Activated CD8-positive, alpha-beta memory T cell treated with anti-CD3 and anti-CD28 coated beads, Interleukin-2, amount 50 U/mL, for 24 hours (primary cell): Measurements from ENCODE around the gene SERPINE1.
A peak's percentile ranks its signal among the peaks of the same experiment; 100 is the strongest.
"Not testable (repeated sequence)": the region's sequence is repeated elsewhere in the genome, so short reads cannot be mapped to it uniquely, and the experiment has no call there.

ENCODE experiments used
- DNase-seq: peaks from one replicate; pipeline ENCODE4 v3.0.0-alpha.2; 2020; ENCODE audit errors: extremely low read depth

The SERPINE1 gene

DNA sequence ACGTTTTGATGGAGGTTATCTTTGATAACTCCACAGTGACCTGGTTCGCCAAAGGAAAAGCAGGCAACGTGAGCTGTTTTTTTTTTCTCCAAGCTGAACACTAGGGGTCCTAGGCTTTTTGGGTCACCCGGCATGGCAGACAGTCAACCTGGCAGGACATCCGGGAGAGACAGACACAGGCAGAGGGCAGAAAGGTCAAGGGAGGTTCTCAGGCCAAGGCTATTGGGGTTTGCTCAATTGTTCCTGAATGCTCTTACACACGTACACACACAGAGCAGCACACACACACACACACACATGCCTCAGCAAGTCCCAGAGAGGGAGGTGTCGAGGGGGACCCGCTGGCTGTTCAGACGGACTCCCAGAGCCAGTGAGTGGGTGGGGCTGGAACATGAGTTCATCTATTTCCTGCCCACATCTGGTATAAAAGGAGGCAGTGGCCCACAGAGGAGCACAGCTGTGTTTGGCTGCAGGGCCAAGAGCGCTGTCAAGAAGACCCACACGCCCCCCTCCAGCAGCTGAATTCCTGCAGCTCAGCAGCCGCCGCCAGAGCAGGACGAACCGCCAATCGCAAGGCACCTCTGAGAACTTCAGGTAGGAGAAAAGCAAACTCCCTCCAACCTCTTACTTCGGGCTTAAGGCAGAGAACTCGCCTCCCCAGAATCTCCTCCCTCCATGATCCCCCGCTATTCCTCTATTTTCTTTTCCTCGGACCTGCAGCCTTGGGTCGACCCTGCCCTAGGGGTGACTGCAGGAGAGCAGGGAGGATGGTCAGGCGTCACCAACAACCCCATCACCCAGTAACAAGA, at the start of gene SERPINE1:
Gene SERPINE1, plus strand, starts transcription at position 454 of the 809 bp plus-strand sequence. CDS start 1,290 bp downstream, outside the sequence.
- no peak for DNase-seq

DNA sequence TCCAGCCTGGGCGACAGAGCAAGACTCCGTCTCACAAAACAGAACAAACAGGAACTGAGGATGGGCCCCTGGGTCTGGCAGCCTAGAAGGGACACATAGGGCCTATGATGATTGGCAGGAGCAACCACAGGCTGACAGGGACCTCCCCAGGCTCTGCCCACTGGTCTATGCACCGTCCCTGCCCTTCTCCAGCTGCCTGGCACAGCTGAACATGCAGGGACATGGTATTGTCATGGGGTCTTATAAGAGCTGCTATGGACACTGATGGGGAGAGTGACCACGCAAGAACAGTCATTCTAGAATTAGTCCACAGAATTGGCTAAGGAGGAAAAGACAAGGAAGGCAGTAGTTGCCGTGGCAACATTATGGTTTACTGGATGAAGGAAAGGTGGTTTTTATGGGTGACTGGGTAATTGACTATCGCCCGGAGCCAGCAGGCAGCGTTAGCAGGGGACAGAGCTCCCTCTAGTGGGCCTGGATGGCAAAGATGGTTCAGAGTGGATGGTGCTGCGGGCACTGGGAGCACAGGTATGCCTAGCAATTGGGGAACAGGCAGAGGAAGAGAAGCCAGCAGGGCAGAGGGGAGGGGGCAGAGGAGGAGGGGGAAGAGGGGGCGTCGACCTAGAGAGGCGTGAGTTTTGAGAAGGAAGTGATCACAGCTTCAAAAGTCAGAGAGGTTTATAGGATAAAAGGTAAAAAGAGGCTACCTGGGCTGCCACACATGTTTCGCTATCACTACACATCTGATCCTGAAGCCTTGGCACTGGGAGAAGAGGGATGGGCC, 49.4 kb upstream of the SERPINE1 start:
- peak; percentile 67 for DNase-seq

DNA sequence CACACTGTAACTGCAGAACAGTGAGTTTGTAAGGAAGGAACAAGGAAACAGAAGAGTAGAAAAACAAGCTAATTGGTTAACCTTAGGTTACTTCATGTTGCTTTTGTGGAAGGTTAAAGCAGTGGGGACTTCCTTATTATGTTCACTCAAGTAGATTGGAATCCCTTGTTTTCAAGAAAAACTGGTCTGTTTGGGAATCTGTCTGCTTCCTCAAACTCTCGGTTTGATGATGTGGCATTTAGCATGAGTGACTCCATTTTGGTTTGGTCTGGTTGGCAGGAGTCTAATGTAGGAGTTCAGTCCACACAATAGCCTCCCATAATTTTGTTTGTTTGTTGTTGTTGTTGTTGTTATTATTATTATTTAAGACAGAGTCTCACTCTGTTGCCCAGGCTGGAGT, 45.5 kb upstream of the SERPINE1 start:
- no peak for DNase-seq

DNA sequence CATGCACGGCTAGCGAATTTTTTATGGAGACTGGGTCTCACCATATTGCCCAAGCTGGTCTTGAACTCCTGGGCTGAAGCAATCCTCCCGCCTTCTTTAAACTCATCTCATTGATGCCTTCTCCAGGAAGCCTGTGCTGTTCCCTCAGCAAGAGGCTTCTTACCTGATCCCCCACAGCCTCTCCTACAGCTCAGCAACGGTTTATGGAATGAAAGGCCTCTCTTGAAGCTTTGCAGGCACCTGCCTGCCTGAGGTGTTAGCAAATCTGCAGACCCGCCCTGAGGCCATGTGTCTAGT, 42.1 kb upstream of the SERPINE1 start:
- no peak for DNase-seq

DNA sequence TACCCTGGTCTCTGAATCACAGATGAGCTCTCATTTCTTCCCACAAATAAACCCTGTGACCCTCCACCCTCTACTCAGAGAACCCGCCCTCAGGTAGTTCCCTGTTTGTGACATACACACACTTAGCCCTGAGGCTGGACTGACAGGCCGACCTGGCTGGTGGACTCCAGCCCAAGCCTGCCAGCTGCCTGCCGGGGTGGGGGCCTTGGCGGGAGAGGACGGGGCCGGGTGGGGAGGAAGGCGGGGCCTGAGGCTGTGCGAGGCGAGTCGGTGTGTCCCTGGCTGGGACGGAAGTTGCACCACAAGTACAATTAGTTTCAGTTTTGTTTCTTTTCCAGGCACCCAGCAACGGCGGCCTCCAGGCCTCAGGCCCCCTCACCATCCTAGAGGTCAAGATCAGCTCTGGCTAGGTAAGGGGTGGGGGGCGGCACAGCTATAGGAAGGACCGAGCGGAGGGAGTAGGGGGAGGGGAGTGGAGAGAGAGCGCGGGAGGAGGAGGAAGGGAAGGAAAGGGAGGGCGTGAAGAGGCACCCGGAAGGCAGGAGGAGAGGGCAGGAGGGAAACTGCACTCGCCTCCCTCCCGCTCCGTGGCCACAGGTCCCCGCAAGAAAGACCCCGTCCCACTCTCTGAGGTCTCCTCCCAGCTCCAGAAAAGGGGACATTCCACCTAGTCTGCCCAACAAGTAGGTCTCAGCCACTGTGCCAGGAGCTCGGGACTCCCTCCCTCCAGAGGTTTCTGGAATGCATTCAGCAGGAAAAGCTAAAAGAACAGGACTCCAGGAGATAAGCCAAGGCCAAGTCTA, 41.5 kb upstream of the SERPINE1 start, which contains the start of gene TRIM56:
Gene TRIM56, plus strand, starts transcription at position 320 of the 803 bp plus-strand sequence. CDS start 1,832 bp downstream, outside the sequence.
- peak; percentile 36 for DNase-seq

DNA sequence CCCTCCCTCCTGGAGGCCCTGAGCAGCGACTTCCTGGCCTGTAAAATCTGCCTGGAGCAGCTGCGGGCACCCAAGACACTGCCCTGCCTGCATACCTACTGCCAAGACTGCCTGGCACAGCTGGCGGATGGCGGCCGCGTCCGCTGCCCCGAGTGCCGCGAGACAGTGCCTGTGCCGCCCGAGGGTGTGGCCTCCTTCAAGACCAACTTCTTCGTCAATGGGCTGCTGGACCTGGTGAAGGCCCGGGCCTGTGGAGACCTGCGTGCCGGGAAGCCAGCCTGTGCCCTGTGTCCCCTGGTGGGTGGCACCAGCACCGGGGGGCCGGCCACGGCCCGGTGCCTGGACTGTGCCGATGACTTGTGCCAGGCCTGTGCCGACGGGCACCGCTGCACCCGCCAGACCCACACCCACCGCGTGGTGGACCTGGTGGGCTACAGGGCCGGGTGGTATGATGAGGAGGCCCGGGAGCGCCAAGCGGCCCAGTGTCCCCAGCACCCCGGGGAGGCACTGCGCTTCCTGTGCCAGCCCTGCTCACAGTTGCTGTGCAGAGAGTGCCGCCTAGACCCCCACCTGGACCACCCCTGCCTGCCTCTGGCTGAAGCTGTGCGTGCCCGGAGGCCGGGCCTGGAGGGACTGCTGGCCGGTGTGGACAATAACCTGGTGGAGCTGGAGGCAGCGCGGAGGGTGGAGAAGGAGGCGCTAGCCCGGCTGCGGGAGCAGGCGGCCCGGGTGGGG, 39.4 kb upstream of the SERPINE1 start:
- DNase-seq: no peak

DNA sequence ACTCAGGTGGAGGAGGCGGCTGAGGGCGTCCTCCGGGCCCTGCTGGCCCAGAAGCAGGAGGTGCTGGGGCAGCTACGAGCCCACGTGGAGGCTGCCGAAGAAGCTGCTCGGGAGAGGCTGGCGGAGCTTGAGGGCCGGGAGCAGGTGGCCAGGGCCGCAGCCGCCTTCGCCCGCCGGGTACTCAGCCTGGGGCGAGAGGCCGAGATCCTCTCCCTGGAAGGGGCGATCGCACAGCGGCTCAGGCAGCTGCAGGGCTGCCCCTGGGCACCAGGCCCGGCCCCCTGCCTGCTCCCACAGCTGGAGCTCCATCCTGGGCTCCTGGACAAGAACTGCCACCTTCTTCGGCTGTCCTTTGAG, 38.9 kb upstream of the SERPINE1 start:
- no peak for DNase-seq

DNA sequence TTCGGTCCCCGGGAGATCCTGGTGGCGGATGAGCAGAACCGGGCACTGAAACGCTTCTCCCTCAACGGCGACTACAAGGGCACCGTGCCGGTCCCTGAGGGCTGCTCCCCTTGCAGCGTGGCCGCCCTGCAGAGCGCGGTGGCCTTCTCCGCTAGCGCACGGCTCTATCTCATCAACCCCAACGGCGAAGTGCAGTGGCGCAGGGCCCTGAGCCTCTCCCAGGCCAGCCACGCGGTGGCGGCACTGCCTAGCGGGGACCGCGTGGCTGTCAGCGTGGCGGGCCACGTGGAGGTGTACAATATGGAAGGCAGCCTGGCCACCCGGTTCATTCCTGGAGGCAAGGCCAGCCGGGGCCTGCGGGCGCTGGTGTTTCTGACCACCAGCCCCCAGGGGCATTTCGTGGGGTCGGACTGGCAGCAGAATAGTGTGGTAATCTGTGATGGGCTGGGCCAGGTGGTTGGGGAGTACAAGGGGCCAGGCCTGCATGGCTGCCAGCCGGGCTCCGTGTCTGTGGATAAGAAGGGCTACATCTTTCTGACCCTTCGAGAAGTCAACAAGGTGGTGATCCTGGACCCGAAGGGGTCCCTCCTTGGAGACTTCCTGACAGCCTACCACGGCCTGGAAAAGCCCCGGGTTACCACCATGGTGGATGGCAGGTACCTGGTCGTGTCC, 37.9 kb upstream of the SERPINE1 start:
- DNase-seq: no peak

DNA sequence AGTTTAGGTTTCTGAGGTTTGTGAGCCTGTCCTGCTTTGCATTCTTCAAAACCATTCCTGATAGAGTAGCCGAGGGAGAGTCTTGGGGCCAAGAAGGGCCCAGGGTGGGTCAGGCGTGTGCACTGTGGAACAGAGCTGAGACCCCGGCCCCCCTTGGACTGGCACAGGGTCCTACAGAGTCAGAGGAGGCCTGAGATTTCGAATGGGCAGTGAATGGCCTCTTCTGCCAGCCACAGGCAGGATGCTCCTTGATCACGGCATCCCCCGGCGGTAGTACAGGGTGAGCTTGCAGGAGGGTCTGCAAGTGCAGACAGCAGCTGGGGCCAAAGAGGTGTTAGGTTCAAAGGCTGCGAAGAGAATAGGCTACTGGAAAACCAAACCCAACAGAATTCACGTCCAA, 37.0 kb upstream of the SERPINE1 start:
- DNase-seq: no peak

DNA sequence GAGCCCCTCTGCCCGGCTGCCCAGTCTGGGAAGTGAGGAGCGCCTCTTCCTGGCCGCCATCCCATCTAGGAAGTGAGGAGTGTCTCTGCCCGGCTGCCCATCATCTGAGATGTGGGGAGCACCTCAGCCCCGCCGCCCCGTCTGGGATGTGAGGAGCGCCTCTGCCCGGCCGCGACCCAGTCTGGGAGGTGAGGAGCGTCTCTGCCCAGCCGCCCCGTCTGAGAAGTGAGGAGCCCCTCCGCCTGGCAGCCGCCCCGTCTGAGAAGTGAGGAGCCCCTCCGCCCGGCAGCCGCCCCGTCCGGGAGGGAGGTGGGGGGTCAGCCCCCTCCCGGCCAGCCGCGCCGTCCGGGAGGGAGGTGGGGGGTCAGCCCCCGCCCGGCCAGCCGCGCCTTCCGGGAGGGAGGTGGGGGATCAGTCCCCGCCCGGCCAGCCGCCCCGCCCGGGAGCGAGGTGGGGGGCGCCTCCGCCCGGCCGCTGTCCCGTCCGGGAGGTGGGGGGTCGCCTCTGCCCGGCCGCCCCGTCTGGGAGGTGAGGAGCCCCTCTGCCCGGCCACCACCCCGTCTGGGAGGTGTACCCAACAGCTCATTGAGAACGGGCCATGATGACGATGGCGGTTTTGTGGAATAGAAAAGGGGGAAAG, 34.5 kb upstream of the SERPINE1 start:
- not testable (repeated sequence) for DNase-seq

DNA sequence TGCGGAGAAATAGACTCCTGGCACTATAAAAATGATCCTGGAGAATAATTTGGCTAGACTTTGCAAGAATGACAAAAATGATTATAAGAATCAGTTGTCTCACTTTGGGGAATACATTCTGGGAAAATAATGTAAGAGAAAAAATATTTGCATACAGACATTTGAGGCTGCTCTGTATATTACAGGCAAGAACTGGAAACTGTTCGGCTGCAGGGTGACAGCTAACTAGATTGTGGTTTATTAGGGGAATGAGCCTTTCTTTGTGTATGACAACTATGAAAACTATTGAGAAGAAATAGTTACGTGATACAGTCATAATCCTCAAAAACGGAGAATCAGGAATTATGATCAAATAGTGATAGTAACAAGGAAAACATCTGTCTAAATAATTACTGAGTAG, 33.0 kb upstream of the SERPINE1 start:
- no peak for DNase-seq

DNA sequence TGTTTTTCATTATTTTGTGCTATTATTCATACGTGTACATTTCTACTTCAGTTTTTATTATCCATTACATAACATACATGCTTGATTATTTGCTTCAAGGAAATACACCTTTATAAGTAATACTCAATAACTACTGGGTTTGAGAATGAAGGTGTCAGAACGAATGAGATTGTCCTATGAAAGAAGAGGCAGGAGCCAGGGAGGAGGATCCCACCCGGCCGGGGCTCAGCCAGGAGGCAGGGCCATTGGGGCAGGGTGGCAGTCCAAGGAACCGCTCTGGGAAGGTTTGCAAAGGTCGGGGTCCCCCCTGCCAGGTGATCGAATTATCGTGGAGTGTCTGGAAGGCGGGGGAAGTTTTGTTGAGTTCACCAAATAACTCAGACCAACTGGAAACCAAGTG, 32.5 kb upstream of the SERPINE1 start:
- DNase-seq: no peak

DNA sequence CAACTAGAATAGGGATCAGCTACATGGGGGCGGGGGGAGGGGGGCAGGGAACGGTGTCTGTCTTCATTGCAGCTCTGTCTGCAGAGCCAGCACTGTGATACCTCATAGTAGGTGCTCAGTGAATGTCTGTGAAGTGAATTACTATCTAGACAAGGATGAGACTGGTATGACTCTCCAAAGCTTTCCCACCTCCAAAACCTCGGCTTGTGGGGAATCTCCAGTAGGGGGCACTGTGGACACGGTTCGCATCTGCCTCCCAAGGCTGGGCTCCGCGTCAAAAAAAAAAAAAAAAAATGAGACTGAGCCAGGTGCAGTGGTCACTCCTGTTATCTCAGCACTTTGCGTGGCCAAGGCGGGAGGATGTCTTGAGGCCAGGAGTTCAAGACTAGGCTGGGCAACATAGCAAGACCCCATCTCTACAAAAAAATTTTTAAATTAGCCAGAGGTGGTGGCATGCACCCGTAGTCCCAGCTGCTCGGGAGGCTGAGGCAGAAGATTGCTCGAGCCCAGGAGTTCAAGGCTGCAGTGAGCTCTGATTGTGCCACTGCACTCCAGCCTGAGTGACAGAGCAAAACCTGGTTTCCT, 32.0 kb upstream of the SERPINE1 start:
- DNase-seq: no peak

DNA sequence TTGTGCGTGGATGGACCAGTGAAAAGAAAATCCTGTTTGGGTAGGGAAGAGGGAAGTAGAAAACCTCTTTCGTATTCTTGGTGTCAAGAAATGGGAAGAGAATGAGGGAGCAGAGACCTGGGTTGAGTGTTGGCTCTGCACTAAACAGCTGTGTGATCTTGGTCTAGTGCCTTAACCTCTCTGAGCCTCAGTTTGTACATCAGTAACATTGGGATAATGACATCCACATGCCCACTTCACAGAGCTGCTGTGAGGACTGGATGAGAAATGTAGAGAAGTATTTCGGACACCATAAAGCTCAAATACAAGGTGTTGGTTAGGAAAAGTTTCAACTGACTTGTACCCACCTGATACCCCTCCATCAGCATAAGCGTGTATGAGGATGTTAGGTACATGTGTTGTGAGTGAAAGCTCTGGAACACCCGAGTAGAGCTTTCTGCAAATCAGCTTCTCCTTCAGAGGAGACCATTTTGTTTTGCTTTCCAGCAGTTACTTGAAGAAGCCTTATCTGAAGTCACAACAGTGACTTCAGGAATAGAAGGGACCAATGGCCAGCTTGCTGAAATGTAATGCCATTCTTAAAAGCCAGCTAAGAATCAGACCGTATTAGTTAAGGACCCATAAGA, 30.5 kb upstream of the SERPINE1 start:
- DNase-seq: no peak

DNA sequence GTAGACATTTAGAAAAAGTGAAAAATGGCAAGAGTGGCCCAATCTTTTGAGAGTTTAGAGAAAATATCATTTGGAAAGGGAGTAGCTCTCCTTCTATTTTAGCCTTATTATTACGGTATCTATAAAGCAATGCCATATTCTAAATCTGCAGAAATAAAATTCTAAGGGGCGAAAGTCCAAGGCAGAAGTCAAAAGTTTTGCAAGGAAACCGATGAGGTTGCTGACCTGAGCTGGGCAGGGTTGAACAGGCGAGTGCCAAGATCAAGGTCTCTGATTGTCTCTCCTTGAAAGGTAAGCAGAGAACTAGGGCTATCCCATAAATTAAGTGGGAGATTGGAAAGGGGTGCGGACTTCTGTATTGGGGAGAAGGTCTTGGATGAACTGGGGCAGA, 30.0 kb upstream of the SERPINE1 start:
- no peak for DNase-seq

DNA sequence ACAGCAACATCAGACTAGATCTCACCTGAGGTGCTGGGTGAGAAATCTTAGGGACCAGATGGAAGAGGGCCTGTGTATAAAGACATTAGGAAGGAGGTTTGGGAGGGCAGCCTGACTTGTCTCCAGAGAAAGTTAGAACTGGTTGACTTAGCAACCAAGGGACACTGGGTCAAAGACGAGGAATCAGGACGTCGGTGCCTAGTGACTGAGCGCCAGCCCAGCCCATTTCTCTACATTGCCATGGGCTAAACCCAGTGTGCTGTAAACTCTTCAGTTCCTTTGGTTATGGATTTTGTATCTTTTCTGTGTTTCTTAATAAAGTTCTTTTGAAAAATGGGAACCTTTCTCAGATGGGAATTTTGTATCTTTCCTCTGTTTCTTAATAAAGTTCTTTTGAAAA, 29.3 kb upstream of the SERPINE1 start:
- no peak for DNase-seq

DNA sequence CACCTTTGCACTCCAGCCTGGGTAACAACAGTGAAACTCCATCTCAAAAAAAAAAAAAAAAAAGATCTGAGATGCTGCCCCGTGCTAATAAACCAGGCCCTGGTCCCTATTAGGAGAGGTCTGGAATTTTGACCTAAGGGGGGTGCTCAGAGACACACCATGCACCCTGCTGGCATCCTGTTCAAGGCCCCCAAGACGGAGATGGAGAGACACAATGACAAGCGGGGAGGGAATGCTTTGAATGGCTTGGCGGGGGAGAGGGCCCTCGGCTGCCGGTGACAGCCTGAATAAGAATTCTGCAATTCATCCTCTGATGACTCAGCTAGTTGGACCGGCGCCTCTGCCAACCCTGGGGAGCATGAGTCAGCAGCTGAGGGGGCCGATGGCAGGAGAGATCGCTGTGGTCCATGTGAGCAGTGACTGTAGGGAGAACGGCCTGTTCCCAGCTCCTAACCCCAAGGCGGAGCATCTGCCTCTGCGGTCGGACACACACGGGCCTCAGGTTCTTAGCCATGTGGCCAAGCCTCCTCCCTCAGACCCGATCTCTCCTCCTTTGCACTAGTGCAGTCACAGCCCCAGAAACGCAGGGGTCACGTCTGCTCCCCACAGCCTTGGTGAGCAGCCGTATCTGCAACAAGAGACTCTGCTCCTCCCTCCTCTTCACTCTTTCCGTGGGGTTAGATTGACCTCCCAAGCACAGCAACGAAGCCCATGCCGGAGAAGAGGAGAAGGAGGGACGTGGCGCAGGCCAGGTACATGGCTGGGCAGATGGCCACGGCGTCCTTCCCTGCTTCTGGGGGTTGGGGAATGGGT, 26.7 kb upstream of the SERPINE1 start:
- peak; percentile 31 for DNase-seq

DNA sequence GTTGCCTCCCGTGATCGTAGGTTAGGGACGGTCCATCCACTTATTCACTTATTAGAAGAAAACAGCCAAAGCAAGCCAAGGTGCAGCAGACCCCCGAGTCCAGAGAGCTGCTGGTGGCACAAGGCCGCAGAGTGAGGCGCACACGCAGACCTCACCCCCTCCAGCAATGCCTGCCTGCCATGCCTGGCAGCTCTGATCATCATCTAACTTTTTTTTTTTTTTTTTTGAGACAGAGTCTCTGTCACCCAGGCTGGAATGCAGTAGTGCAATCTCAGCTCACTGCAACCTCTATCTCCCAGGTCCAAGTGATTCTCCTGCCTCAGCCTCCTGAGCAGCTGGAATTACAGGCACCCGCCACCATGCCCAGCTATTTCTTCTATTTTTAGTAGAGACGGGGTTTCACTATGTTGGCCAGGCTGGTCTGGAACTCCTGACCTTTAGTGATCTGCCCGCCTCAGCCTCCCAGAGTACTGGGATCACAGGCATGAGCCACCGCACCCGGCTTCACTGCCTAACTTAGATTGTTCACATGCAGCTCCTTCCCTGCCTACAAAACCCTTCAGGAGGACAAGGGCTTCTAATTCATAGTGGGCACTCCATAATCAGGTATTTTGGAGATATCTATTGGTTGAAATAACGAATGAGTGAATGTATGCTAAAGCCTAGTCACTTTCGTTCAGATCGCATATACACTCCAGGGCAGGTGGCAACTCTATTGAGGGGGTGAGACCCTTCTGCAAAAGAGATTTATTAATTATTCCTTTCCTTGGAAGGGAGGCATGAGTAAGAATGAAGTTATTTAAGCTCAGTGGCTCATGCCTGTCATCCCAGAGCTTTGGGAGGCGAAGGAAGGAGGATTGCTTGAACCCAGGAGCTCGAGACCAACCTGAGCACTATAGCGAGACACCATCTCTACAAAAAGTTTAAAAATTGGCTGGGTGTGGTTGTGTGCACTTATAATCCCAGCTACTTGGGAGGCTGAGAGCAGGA, 25.8 kb upstream of the SERPINE1 start:
- no peak for DNase-seq
